ENCODE results near the gene DNAJC11. TPM values are rescaled to one million over a fixed set of nuclear protein-coding genes. Genes with fewer than 3 reads are reported as not detected.

Gene DNAJC11
- total and polyA plus RNA-seq, 7 donors = 21.0 to 48.5 (median 33.0) TPM

GRCh38 chr1:6624710-6625583, 76.7 kb downstream of the DNAJC11 start, which contains the start of gene THAP3:
TSS of gene THAP3 (plus strand) at chr1:6624868. CDS start at chr1:6625219, 351 bp downstream.
- WGBS, 2 donors = 1 to 2% methylated on average over 73 of the region's 73 CpGs
- Histone ChIP-seq H3K27ac (peak within 1 kb of the TSS; percentile 88 to 94 (median 92)), H3K4me1 (peaks cover 0 to 48% (median 40%) of the 10 kb centered on the region in 4 donors), H3K9me3 (no peaks in the 10 kb centered on the region), H3K4me3 (peak within 1 kb of the TSS; percentile 63 to 78 (median 74)), H3K27me3 (no peaks in the 10 kb centered on the region), H3K36me3 (peaks cover 17 to 60% (median 38%) of the 10 kb centered on the region in 4 donors)
- DNase-seq = peak; percentile 95
- TF ChIP-seq POLR2A (IDR thresholded peaks at IDR 0.05) (no peak), POLR2AphosphoS5 (IDR thresholded peaks at IDR 0.05) (peak; percentile 25 to 77 (median 47))
- intact Hi-C loops (cut with DNase I) = loop anchor here (1.0 to 10.0 kb wide), 3 partner anchors 22 to 230 kb away; partner anchors contain the start of gene ACOT7

- H3K27ac ChIP-seq = peak overlapping the region; percentile 88 to 94 (median 92)
- H3K9me3 ChIP-seq = no peaks in the 10 kb centered on the region
- peaks cover 0 to 45% (median 40%) of the 10 kb centered on the region in 4 donors for H3K4me1 ChIP-seq
- H3K4me3 ChIP-seq = no peak overlapping the region
- no peaks in the 10 kb centered on the region for H3K27me3 ChIP-seq
- no peak for DNase-seq
- WGBS, 2 donors = 86 to 87% methylated on average over 14 of the region's 14 CpGs
- peaks cover 24 to 58% (median 34%) of the 10 kb centered on the region in 4 donors for H3K36me3 ChIP-seq
- intact Hi-C loops (cut with DNase I) = loop anchor here (10.0 kb wide), 1 partner anchor 229 kb away; the partner anchor contains the start of gene ACOT7
- no peak for TF ChIP-seq EP300 (IDR thresholded peaks at IDR 0.05)
- no peak for TF ChIP-seq POLR2A (IDR thresholded peaks at IDR 0.05)
- no peak for TF ChIP-seq POLR2AphosphoS5 (IDR thresholded peaks at IDR 0.05)
- TF ChIP-seq CTCF (IDR thresholded peaks at IDR 0.05) = no peak
Observed at GRCh38 chr1:6623269-6623965, 78.2 kb downstream of the DNAJC11 start.

- H3K4me1 ChIP-seq = peaks cover 0 to 45% (median 40%) of the 10 kb centered on the region in 4 donors
- no peak for DNase-seq
- WGBS, 2 donors = 88 to 91% methylated on average over 10 of the region's 10 CpGs
- TF ChIP-seq EP300 (IDR thresholded peaks at IDR 0.05) = no peak
- TF ChIP-seq CTCF (IDR thresholded peaks at IDR 0.05) = no peak
- no peak for TF ChIP-seq POLR2A (IDR thresholded peaks at IDR 0.05)
- no peak for TF ChIP-seq POLR2AphosphoS5 (IDR thresholded peaks at IDR 0.05)
- intact Hi-C loops (cut with DNase I) = loop anchor here (10.0 kb wide), 1 partner anchor 228 kb away; the partner anchor contains the start of gene ACOT7
- no peaks in the 10 kb centered on the region for H3K9me3 ChIP-seq
- peak overlapping the region; percentile 88 to 94 (median 92) for H3K27ac ChIP-seq
- no peaks in the 10 kb centered on the region for H3K27me3 ChIP-seq
- peaks cover 24 to 59% (median 33%) of the 10 kb centered on the region in 4 donors for H3K36me3 ChIP-seq
- H3K4me3 ChIP-seq = no peak overlapping the region
Observed at GRCh38 chr1:6622396-6623152, 79.0 kb downstream of the DNAJC11 start.

- WGBS, 2 donors = 93 to 95% methylated on average over 41 of the region's 41 CpGs
- no peaks in the 10 kb centered on the region for H3K9me3 ChIP-seq
- TF ChIP-seq POLR2AphosphoS5 (IDR thresholded peaks at IDR 0.05) (no peak), POLR2A (IDR thresholded peaks at IDR 0.05) (no peak), CTCF (IDR thresholded peaks at IDR 0.05) (no peak), EP300 (IDR thresholded peaks at IDR 0.05) (no peak)
- peaks cover 24 to 63% (median 33%) of the 10 kb centered on the region in 4 donors for H3K36me3 ChIP-seq
- intact Hi-C loops (cut with DNase I) = loop anchor here (10.0 kb wide), 1 partner anchor 227 kb away; the partner anchor contains the start of gene ACOT7
- H3K4me1 ChIP-seq = peaks cover 0 to 44% (median 42%) of the 10 kb centered on the region in 4 donors
- H3K27me3 ChIP-seq = no peaks in the 10 kb centered on the region
- no peak overlapping the region for H3K4me3 ChIP-seq
- DNase-seq = no peak
- H3K27ac ChIP-seq = peak overlapping the region in 3 of 4 donors; percentile 43 to 94 (median 92)
Observed at GRCh38 chr1:6621429-6622391, 79.9 kb downstream of the DNAJC11 start.
